Esophagus muscularis mucosa (tissue), 4 donors: ENCODE results near the gene GRIK4.

Experiments
- CTCF ChIP-seq, 3 experiments: fragments of 200-600 bp in 2 of 3; fragments of 450-650 bp in 1 of 3; sonication (generic) in 2 of 3; IDR thresholded peaks; one replicate each; pipeline ENCODE4 v1.5.1; 2017 to 2019; ENCODE audit warnings: antibody characterized with exemption in 3 of 3, mild to moderate bottlenecking in 2 of 3, moderate library complexity in 1 of 3
- EP300 ChIP-seq: sonication (generic); formaldehyde crosslinking; IDR thresholded peaks from one replicate; pipeline ENCODE4 v1.6.1; 2017; ENCODE audit warnings: antibody characterized with exemption
- POLR2A ChIP-seq: fragments of 450-650 bp; IDR thresholded peaks from one replicate; pipeline ENCODE4 v1.6.1; 2017; ENCODE audit warnings: antibody characterized with exemption, moderate library complexity, mild to moderate bottlenecking, low read depth
- POLR2AphosphoS5 ChIP-seq, 2 donors: sonication (generic); formaldehyde crosslinking; IDR thresholded peaks; one replicate each; pipeline ENCODE4 v1.6.1; 2017; ENCODE audit warnings: antibody characterized with exemption in 2 of 2

DNA sequence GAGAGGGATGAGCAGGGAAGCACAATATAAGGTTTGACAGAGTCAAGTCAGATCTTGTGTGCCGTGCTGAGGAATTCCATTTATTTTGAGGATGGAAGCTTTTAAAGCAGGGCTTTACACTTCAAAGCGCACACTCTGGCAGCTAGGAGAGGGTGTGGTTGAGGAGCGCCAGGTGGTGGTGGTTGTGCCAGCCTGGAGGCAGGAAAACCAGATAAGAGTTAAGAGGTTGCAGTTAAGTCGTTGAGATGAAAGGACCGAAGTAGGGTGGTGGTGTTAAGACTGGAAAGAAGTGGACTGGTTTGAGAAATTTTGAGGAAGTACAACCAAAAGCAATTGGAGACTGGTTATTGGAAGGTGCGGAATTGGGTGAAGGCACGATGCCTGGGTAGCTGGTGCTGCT lies 280.8 kb downstream of the GRIK4 start:
- TF ChIP-seq CTCF (IDR thresholded peaks at IDR 0.05) (no peak), POLR2AphosphoS5 (IDR thresholded peaks at IDR 0.05) (no peak), POLR2A (no peak), EP300 (no peak)
